HL-60 (cell line): ENCODE data around the gene TSPAN2.

Experiments used
- DNase-seq, 2 experiments: peaks; one replicate each; pipeline ENCODE4 v3.0.0-alpha.2; 2010 to 2020; ENCODE audit warnings: low read depth in 1 of 2, low spot score in 1 of 2
- H3K27ac ChIP-seq: fragments of 250-450 bp; sonication (Bioruptor Pico); replicated peaks from 2 replicates; pipeline ENCODE4 v1.5.1; 2020; ENCODE audit warnings: mild to moderate bottlenecking, moderate library complexity
- H3K27me3 ChIP-seq: fragments of 250-450 bp; sonication (Bioruptor Pico); 2 replicates; pipeline ENCODE4 v1.5.1; 2021; ENCODE audit warnings: mild to moderate bottlenecking, moderate library complexity; ENCODE audit not compliant: insufficient read depth, poor library complexity, severe bottlenecking
- H3K4me3 ChIP-seq: replicated peaks from 2 replicates; pipeline ENCODE4 v1.5.1; 2011; ENCODE audit warnings: mild to moderate bottlenecking, control low read depth, low read length; ENCODE audit not compliant: insufficient read depth
- CTCF ChIP-seq: IDR thresholded peaks from one replicate; pipeline ENCODE4 v1.5.1; 2011; ENCODE audit warnings: low read length, control low read depth, inconsistent platforms; ENCODE audit not compliant: insufficient read depth
- GABPA ChIP-seq: IDR thresholded peaks from 2 replicates; pipeline ENCODE4 v1.6.1; 2012; ENCODE audit warnings: low read depth
- POLR2AphosphoS5 ChIP-seq: IDR thresholded peaks from 2 replicates; pipeline ENCODE4 v1.6.1; 2012; ENCODE audit warnings: low read depth
- REST ChIP-seq: IDR thresholded peaks from 2 replicates; pipeline ENCODE4 v1.6.1; 2012; ENCODE audit warnings: low read depth; ENCODE audit not compliant: insufficient replicate concordance
- SPI1 ChIP-seq: IDR thresholded peaks from 2 replicates; pipeline ENCODE4 v1.6.1; 2012; ENCODE audit warnings: low read depth, mild to moderate bottlenecking, borderline replicate concordance

The TSPAN2 gene

DNA sequence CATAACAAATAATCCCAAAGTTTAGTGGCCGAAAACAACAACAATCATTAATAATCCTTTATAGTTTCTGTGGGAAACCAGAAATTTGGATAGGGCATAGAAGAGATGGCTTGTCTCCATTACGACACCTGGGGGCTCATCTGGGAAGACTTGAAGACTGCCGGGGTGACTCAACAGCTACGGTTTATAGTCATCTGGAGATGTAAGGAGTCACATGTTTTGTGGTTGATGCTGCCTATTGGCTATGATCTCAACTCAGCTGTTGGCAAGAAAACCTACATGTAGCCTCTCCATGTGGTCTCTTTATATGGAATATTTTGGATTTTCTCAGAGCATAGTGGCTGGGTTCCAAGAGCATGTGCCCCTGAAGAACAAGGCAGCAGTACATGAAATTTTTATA is 29.3 kb upstream of the TSPAN2 start:
- no peak for DNase-seq
- no peak overlapping the region for H3K4me3 ChIP-seq
- TF ChIP-seq CTCF (no peak), SPI1 (no peak), POLR2AphosphoS5 (no peak), REST (no peak), GABPA (no peak)
- no peak overlapping the region for H3K27ac ChIP-seq
- no peaks in the 10 kb centered on the region for H3K27me3 ChIP-seq

DNA sequence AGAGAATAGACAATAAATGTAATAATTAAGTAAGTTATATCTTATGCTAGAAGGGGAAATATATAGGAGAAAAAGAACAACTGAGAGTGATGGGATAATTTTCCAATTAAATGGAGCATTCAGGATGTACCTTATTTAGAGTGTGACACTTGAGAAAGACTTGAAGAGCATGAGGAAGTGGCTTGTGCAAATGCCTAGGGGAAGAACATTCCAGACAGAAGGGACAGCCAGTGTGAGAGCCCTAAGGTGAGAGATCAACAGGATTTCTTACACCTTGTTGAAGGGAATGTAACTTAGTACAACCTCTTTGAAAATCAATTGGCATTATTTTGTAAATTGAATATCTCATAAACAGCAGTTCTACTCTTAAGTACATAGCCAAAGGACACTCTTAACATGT is 28.8 kb upstream of the TSPAN2 start:
- H3K4me3 ChIP-seq, result no peak overlapping the region
- H3K27me3 ChIP-seq, result no peaks in the 10 kb centered on the region
- H3K27ac ChIP-seq, result no peak overlapping the region
- no peak for DNase-seq
- TF ChIP-seq CTCF, result no peak
- no peak for TF ChIP-seq REST
- TF ChIP-seq SPI1, result no peak; the same call in 1 of the 2 replicates
- no peak for TF ChIP-seq GABPA
- no peak for TF ChIP-seq POLR2AphosphoS5

DNA sequence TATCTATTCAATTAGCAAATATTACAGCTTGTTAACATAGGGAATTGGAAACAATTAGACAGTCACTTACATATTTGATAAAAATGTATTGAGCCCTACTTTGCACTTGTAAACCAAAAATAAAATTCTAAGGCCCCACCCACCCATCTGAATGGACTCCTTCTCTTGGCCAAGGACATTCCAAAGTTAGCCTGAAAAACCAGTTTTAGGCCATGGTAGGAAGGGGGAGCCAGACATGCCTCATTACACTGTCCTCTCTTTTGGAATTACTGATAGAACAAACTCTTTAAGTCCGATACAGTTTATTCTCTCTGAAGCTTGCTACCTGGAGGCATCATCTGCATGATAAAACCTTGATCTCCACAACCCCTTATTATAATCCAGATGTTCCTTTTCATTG is 28.0 kb upstream of the TSPAN2 start:
- TF ChIP-seq GABPA (no peak), SPI1 (no peak), POLR2AphosphoS5 (no peak), REST (no peak), CTCF (no peak)
- H3K27me3 ChIP-seq, result no peaks in the 10 kb centered on the region
- H3K27ac ChIP-seq, result no peak overlapping the region
- no peak overlapping the region for H3K4me3 ChIP-seq
- no peak for DNase-seq
